Natural killer cell (primary cell): ENCODE measurements around the gene MYOCD. TPM values are rescaled to one million over a fixed set of nuclear protein-coding genes. Genes with fewer than 3 reads are reported as not detected.

Experiments
- total RNA-seq, 4 donors: library from RNA; stranded (reverse); fragments of 120-200 nt in 1 of 4; gene quantifications; one replicate each; pipeline versions ENCODE4 v1.2.3 to v1.2.4, GENCODE V29; 2013 to 2022

Gene MYOCD
- total RNA-seq, 3 donors from 2014 or later (not counting 1 experiment from before 2014, with no cell fraction given) = not detected

Other genes with a start within 250 kb of the MYOCD start
- gene ARHGAP44, start 123.6 kb downstream of the MYOCD start, total RNA-seq = not detected